A549 treated with GW870086 at 1 μM for 4 hours (cell line): Measurements from ENCODE around the gene GPHA2. TPM values are rescaled to one million over a fixed set of nuclear protein-coding genes. Genes with fewer than 3 reads are reported as not detected.

ENCODE experiments used
- total RNA-seq: library from RNA; stranded (reverse); fragments of 200-300 nt; extraction: Qiagen RNA extraction; gene quantifications from 5 replicates; pipeline ENCODE4 v1.2.3, GENCODE V29; 2022; ENCODE audit warnings: low read depth

GPHA2 gene, protein sequence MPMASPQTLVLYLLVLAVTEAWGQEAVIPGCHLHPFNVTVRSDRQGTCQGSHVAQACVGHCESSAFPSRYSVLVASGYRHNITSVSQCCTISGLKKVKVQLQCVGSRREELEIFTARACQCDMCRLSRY
- not detected in 5 replicates for total RNA-seq

DNA sequence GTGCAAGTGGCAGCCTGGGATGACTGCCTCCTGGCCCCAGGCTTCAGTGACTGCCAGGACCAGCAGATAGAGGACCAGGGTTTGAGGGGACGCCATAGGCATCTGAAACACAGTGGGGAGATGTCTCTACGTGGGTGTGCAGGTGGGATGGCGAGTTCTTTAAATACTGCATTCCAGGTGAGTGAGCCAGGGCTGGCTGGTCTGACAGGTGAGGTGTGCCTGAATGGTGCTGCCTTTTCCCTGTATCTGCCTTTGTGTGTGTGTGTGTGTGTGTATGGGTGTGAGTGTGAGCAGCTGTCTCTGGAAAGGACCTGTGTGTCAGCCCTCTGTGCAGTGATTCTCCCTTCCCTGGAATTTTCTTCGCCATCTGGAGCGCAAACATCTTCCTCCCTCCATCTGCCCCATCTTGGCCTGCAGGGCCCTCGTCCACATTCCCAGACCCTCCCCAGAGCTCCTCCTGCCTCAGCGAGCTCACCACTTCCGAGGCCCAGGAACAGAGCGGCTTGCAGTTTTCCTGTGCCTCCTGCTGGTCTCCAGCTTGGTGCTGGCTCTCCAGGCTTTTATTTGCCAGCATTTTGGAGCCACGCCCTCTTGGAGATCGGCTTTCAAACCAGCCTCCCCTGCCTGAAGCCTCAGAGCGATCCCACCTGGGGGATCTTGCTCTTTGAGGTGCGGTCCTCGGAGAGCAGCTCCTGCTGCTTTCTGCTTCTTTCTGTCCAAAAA lies at the start of gene GPHA2:
Gene GPHA2, minus strand, starts transcription at position 535 of the 723 bp plus-strand sequence. Its CDS starts 433 bp downstream, at position 102.

DNA sequence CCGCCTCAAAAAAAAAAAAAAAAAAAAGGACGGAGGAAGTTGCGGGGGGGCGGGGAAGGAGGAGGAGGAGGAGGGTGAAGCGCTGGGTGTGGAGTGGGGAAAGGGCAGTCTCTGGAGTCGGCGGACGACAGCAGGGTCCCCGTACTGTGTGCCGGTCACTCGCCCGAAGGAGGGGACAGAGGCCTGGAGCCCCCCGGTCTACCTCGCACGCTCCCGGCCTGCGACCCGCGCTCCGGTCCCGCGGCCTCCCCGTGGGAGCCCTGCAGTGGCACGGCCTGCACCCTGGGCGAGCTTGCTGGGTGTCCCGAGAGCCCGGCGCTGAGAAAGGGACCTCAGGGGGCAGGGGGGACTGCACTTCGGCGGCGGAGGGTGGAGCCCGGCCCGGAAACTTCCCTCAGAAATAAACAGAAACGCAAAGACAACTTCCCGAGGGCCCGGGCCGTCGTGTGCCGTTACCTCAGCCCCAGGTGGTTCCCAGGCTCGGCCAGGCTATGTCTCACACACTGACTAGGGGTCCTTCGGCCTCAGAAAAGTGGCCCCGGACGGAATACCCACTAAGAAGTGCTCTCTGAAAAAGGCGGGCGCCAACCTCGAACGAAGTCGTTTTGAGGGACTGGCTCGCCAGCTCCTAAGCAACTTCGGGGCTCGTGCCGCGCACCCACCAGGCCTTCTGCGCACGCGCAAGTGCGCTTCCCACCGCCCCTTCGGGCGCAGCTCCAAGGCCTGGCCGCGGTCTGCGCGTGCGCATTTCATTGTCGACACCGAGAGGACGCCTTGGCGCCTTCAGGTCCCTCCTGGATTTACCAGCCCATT lies 35.9 kb upstream of the GPHA2 start, which contains the start of gene MAJIN:
Gene MAJIN, minus strand, starts transcription at position 688 of the 813 bp plus-strand sequence. CDS start 12,703 bp downstream, outside the sequence.

DNA sequence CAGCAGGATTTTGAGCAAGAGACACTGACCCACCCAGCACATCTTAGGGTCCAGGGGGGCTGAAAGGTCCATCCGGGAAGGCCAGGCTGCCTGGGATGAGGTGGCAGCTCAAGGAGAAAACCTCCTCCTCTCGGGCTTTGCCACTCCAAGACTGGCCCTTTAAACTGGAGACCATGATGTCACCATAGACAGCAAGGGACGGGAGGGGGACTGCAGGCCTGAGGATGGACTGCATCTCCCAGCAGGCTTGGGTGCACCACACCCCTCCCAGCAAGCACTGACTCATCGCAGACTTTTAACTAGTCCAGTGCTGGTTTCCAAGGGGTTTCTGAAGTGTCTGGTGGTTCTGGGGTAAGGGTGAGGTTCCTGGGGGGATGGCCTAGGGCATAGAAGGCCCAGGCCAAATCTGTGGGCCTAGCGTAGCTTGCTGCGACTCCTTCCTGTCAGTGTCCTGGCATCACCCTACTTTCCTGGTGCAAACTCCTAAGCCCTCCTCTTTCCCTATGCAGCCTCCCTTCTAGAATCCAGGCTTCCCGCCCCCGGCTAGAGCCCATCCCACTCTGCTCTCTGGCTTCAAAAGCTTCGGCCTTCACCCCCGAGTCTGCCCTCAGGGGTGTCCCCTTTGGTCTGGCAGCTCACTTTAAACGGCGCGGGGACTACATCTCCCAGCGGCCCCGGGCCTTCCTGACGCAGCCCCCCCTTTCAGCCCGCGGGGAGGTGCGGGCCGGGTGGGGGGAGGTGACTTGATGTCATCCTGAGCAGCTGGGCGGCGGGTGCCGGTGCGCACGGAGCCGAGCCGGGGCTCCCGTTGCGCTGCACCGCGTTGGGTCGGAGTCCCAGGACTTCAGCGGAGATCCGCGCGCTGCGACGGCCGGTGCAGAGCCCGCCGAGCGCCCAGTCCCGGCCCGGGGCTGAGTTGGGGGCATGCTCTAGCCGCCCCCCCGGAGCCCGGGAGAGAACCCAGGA lies 11.5 kb downstream of the GPHA2 start, which contains the start of gene PPP2R5B:
Gene PPP2R5B, plus strand, starts transcription at position 746 of the 966 bp plus-strand sequence. CDS start 1,046 bp downstream, outside the sequence.

DNA sequence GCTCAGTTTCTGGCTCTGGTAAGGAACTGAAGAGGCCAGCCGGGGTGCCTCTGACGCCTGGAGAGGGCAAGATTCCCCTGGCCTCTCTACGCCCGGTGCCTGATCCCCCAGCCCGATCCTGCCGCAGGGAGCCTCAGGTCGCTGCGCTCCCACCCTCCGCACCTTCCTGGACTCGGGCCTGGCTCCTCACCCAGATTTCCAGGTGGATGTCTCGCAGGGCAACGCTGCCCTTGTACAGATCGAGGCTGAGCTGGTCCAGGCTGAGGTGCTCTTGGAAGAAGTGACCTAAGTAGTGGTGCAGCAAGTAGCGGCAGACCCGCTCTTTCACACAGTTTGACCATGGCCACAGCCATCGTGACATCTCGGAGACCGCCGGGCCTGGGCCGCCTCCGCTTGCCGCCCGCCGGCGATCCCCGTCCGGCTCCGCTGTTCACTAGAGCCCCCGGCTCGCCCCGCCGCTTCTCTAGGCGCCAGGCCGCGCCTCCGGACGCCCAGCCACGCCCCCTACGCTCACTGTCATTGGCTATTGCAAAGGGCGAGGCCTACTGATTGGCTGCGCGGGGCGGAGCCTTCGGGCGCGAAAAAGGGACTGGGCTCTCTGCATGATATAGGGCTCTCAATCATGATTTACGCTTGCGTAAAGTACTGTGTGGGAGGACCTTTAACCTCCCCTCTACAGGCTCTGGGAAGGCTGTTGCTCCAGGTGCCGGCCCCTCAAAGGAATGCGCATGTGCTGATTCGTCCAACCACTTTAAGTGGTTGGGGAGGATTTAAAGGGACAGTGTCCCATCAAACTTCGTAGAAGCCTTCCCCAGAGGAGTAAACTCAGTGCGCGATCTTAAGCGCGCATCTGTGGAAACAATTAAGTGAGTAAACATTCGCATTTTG lies 18.7 kb downstream of the GPHA2 start, which contains the start of gene ATG2A:
Gene ATG2A, minus strand, starts transcription at position 435 of the 888 bp plus-strand sequence. Its CDS starts 74 bp downstream, at position 361.

Other genes starting within 250 kb of the GPHA2 start
- gene NRXN2, start 212.7 kb downstream of the GPHA2 start, total RNA-seq, result 0.19 to 0.35 TPM (median 0.27 TPM) in 5 replicates
- 1.1 to 2.6 TPM (median 1.4 TPM) in 5 replicates for gene RASGRP2, start 191.8 kb downstream of the GPHA2 start, total RNA-seq
- 0.17 to 0.58 TPM (median 0.32 TPM) in 5 replicates for gene PYGM, start 175.9 kb downstream of the GPHA2 start, total RNA-seq
- gene SF1, start 157.4 kb downstream of the GPHA2 start, total RNA-seq, result 160 to 206 TPM (median 161 TPM) in 5 replicates
- gene MAP4K2, start 132.7 kb downstream of the GPHA2 start, total RNA-seq, result 6.9 to 9.1 TPM (median 8.0 TPM) in 5 replicates
- gene MEN1, start 125.3 kb downstream of the GPHA2 start, total RNA-seq, result 28.7 to 39.3 TPM (median 36.7 TPM) in 5 replicates
- 1.1 to 1.8 TPM (median 1.6 TPM) in 5 replicates for gene CDC42BPG, start 91.2 kb downstream of the GPHA2 start, total RNA-seq
- 104 to 140 TPM (median 129 TPM) in 5 replicates for gene EHD1, start 57.3 kb downstream of the GPHA2 start, total RNA-seq
- 12.9 to 22.4 TPM (median 20.8 TPM) in 5 replicates for gene ATG2A, start 18.7 kb downstream of the GPHA2 start, total RNA-seq
- gene PPP2R5B, start 11.2 kb downstream of the GPHA2 start, total RNA-seq, result 3.6 to 6.2 TPM (median 4.2 TPM) in 5 replicates
- not detected in 5 replicates for gene MAJIN, start 36.2 kb upstream of the GPHA2 start, total RNA-seq
- 0.61 to 1.3 TPM (median 0.67 TPM) in 5 replicates for gene BATF2, start 61.1 kb upstream of the GPHA2 start, total RNA-seq
- gene ARL2, start 78.3 kb upstream of the GPHA2 start, total RNA-seq, result 157 to 200 TPM (median 182 TPM) in 5 replicates
- gene SNX15, start 91.5 kb upstream of the GPHA2 start, total RNA-seq, result 20.2 to 23.7 TPM (median 21.5 TPM) in 5 replicates
- 33.6 to 55.1 TPM (median 50.9 TPM) in 5 replicates for gene SAC3D1, start 105.3 kb upstream of the GPHA2 start, total RNA-seq
- gene NAALADL1, start 122.7 kb upstream of the GPHA2 start, total RNA-seq, result not detected in 5 replicates
- gene CDCA5, start 148.1 kb upstream of the GPHA2 start, total RNA-seq, result 56.3 to 73.2 TPM (median 69.6 TPM) in 5 replicates
- gene ZFPL1, start 148.3 kb upstream of the GPHA2 start, total RNA-seq, result 30.8 to 34.6 TPM (median 33.1 TPM) in 5 replicates
- 50.2 to 54.5 TPM (median 53.0 TPM) in 5 replicates for gene VPS51, start 160.3 kb upstream of the GPHA2 start, total RNA-seq
- gene TM7SF2, start 176.0 kb upstream of the GPHA2 start, total RNA-seq, result 5.3 to 6.8 TPM (median 5.5 TPM) in 5 replicates
- 14.6 to 23.2 TPM (median 21.6 TPM) in 5 replicates for gene ZNHIT2, start 181.8 kb upstream of the GPHA2 start, total RNA-seq
- 887 to 1,065 TPM (median 962 TPM) in 5 replicates for gene FAU, start 186.2 kb upstream of the GPHA2 start, total RNA-seq
- gene MRPL49, start 186.4 kb upstream of the GPHA2 start, total RNA-seq, result 68.9 to 78.3 TPM (median 73.3 TPM) in 5 replicates
- gene SYVN1, start 198.6 kb upstream of the GPHA2 start, total RNA-seq, result 30.3 to 41.2 TPM (median 40.5 TPM) in 5 replicates
- not detected in 5 replicates for gene SPDYC, start 234.3 kb upstream of the GPHA2 start, total RNA-seq
- 94.0 to 119 TPM (median 113 TPM) in 5 replicates for gene CAPN1, start 246.0 kb upstream of the GPHA2 start, total RNA-seq